Liver (tissue), 9 donors: Measurements from ENCODE around the gene FAM222A. TPM values are rescaled to one million over a fixed set of nuclear protein-coding genes. Genes with fewer than 3 reads are reported as not detected.

Experiments used
- DNase-seq: peaks from one replicate; pipeline ENCODE4 v3.0.0-alpha.2; 2017; ENCODE audit warnings: low spot score
- H3K27ac ChIP-seq, 2 donors: one replicate each; pipeline ENCODE4 v1.7.0; 2013; ENCODE audit warnings: inconsistent platforms in 2 of 2, low read length in 2 of 2, control low read depth in 1 of 2, low read depth in 1 of 2, mild to moderate bottlenecking in 1 of 2
- H3K27me3 ChIP-seq, 4 donors: one replicate each; pipeline versions ENCODE4 v1.6.1 to v1.7.0; 2013; ENCODE audit warnings: low read length in 3 of 4, inconsistent platforms in 1 of 4, mild to moderate bottlenecking in 1 of 4, moderate library complexity in 1 of 4; ENCODE audit not compliant: control insufficient read depth in 4 of 4, insufficient read depth in 4 of 4
- H3K36me3 ChIP-seq, 4 donors: one replicate each; pipeline versions ENCODE4 v1.6.1 to v1.7.0; 2013; ENCODE audit warnings: low read length in 3 of 4, mild to moderate bottlenecking in 3 of 4, low read depth in 1 of 4, moderate library complexity in 1 of 4; ENCODE audit not compliant: control insufficient read depth in 4 of 4, insufficient read depth in 3 of 4
- H3K4me1 ChIP-seq, 4 donors: one replicate each; pipeline versions ENCODE4 v1.6.1 to v1.7.0; 2013; ENCODE audit warnings: low read length in 3 of 4, mild to moderate bottlenecking in 3 of 4, moderate library complexity in 1 of 4; ENCODE audit not compliant: control insufficient read depth in 4 of 4, insufficient read depth in 4 of 4
- H3K4me3 ChIP-seq, 3 donors: one replicate each; pipeline versions ENCODE4 v1.6.1 to v1.7.0; 2013; ENCODE audit warnings: low read length in 3 of 3, control low read depth in 1 of 3, low read depth in 1 of 3, mild to moderate bottlenecking in 1 of 3
- H3K9ac ChIP-seq, 2 donors: one replicate each; pipeline ENCODE4 v1.7.0; 2013; ENCODE audit warnings: low read length in 2 of 2, mild to moderate bottlenecking in 2 of 2, moderate library complexity in 2 of 2, control low read depth in 1 of 2, low read depth in 1 of 2
- H3K9me3 ChIP-seq, 4 donors: one replicate each; pipeline versions ENCODE4 v1.6.1 to v1.7.0; 2013; ENCODE audit warnings: low read length in 3 of 4; ENCODE audit not compliant: control insufficient read depth in 4 of 4
- EGR1 ChIP-seq, 2 donors: IDR thresholded peaks; 2 replicates each; pipeline ENCODE4 v1.6.1; 2016 to 2018; ENCODE audit warnings: antibody characterized with exemption in 2 of 2, low read depth in 2 of 2
- FOXA1 ChIP-seq: IDR thresholded peaks from 2 replicates; pipeline ENCODE4 v1.6.1; 2016; ENCODE audit warnings: antibody characterized with exemption
- FOXA2 ChIP-seq: IDR thresholded peaks from 2 replicates; pipeline ENCODE4 v1.6.1; 2016; ENCODE audit warnings: antibody characterized with exemption
- GABPA ChIP-seq, 2 donors: IDR thresholded peaks in 1 of 2; conservative IDR thresholded peaks in 1 of 2; 2 replicates each; pipeline ENCODE4 v1.6.1; 2016; ENCODE audit warnings: antibody characterized with exemption in 2 of 2, mild to moderate bottlenecking in 1 of 2, moderate library complexity in 1 of 2
- HNF4A ChIP-seq, 2 donors: conservative IDR thresholded peaks; 2 replicates each; pipeline ENCODE4 v1.6.1; 2016; ENCODE audit warnings: antibody characterized with exemption in 2 of 2, mild to moderate bottlenecking in 2 of 2
- HNF4G ChIP-seq: IDR thresholded peaks from 2 replicates; pipeline ENCODE4 v1.6.1; 2016; ENCODE audit warnings: antibody characterized with exemption
- JUND ChIP-seq, 2 donors: IDR thresholded peaks; 2 replicates each; pipeline ENCODE4 v1.6.1; 2016; ENCODE audit warnings: antibody characterized with exemption in 2 of 2
- NR2F2 ChIP-seq: IDR thresholded peaks from 2 replicates; pipeline ENCODE4 v1.6.1; 2016; ENCODE audit warnings: antibody characterized with exemption
- RAD21 ChIP-seq, 2 donors: IDR thresholded peaks; 2 replicates each; pipeline ENCODE4 v1.6.1; 2016; ENCODE audit warnings: antibody characterized with exemption in 2 of 2, mild to moderate bottlenecking in 2 of 2
- SP1 ChIP-seq: IDR thresholded peaks from 2 replicates; pipeline ENCODE4 v1.6.1; 2018; ENCODE audit warnings: antibody characterized with exemption, mild to moderate bottlenecking
- TAF1 ChIP-seq: conservative IDR thresholded peaks from 2 replicates; pipeline ENCODE4 v1.6.1; 2016; ENCODE audit warnings: antibody characterized with exemption, mild to moderate bottlenecking
- YY1 ChIP-seq: IDR thresholded peaks from 2 replicates; pipeline ENCODE4 v1.6.1; 2016; ENCODE audit warnings: antibody characterized with exemption, mild to moderate bottlenecking
- WGBS: extraction: QIAGEN DNeasy Blood & Tissue Kit; methylation state at CpG from one replicate; pipeline ENCODE4 v1.1.7; 2013; 5-methylcytosine and 5-hydroxymethylcytosine counted together
- polyA plus RNA-seq, 2 donors: library from polyadenylated mRNA; stranded (reverse) in 1 of 2; unstranded in 1 of 2; fragments of 200-250 nt in 1 of 2; fragments of >200 nt in 1 of 2; fragmentation: Nextera tagmentation in 1 of 2; extraction: Ambion mirVana in 1 of 2; gene quantifications; one replicate each; pipeline versions ENCODE4 v1.2.1 to v1.2.3, GENCODE V29; 2013 to 2015
- total RNA-seq, 2 donors: library from RNA; depleted of rRNA; stranded (reverse); fragments of >200 nt; gene quantifications; one replicate each; pipeline ENCODE4 v1.2.3, GENCODE V29; 2014
- TF ChIP-seq, protein P1 (sequence below): IDR thresholded peaks from 2 replicates; pipeline ENCODE4 v1.6.1; 2016; ENCODE audit warnings: antibody characterized with exemption
- TF ChIP-seq, protein P2 (sequence below): IDR thresholded peaks from 2 replicates; pipeline ENCODE4 v1.6.1; 2016; ENCODE audit warnings: antibody characterized with exemption
- TF ChIP-seq, protein P3 (sequence below): IDR thresholded peaks from 2 replicates; pipeline ENCODE4 v1.6.1; 2016; ENCODE audit warnings: antibody characterized with exemption
- TF ChIP-seq, protein P4 (sequence below): fragments of 150-350 bp; IDR thresholded peaks from 2 replicates; pipeline ENCODE4 v1.5.1; 2017; ENCODE audit warnings: improper control_type of control experiment, low read depth, low read length; ENCODE audit not compliant: missing input control
- TF ChIP-seq, protein P5 (sequence below): IDR thresholded peaks from 2 replicates; pipeline ENCODE4 v1.6.1; 2016; ENCODE audit warnings: antibody characterized with exemption, mild to moderate bottlenecking
- donor health status: healthy.
- donor health status: healthy.
- donor health status: healthy.
- donor health status: healthy.
- donor health status: healthy.

The FAM222A gene
- total and polyA plus RNA-seq, 4 donors, result 0.97 to 2.2 (median 1.9) TPM

DNA sequence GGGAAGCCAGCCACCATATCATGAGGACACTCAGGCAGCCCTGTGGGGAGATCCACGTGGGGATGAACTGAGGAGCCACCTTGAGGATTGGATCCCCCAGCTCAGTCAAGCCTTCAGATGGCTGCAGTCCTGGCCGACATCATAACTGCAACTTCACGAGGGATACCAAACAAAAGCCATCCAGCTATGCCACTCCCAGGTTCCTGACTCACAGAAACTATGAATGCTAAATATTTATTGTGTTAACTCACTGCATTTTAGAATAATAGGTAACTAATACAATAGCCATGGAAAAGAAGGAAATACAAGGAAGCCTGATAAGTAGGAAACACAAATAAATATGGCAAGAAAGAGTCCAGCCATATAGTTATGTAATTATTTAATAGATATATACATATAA is 42.1 kb upstream of the FAM222A start:
- DNase-seq, result no peak
- TF ChIP-seq FOXA2 (no peak), RAD21 (IDR thresholded peaks at IDR 0.05) (no peak), FOXA1 (no peak), HNF4A (conservative IDR thresholded peaks at IDR 0.05) (no peak), TAF1 (no peak), YY1 (no peak), HNF4G (no peak), NR2F2 (no peak)
- TF ChIP-seq, protein P1, sequence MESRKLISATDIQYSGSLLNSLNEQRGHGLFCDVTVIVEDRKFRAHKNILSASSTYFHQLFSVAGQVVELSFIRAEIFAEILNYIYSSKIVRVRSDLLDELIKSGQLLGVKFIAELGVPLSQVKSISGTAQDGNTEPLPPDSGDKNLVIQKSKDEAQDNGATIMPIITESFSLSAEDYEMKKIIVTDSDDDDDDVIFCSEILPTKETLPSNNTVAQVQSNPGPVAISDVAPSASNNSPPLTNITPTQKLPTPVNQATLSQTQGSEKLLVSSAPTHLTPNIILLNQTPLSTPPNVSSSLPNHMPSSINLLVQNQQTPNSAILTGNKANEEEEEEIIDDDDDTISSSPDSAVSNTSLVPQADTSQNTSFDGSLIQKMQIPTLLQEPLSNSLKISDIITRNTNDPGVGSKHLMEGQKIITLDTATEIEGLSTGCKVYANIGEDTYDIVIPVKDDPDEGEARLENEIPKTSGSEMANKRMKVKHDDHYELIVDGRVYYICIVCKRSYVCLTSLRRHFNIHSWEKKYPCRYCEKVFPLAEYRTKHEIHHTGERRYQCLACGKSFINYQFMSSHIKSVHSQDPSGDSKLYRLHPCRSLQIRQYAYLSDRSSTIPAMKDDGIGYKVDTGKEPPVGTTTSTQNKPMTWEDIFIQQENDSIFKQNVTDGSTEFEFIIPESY, result no peak
- TF ChIP-seq, protein P2, sequence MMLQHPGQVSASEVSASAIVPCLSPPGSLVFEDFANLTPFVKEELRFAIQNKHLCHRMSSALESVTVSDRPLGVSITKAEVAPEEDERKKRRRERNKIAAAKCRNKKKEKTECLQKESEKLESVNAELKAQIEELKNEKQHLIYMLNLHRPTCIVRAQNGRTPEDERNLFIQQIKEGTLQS, result no peak
- TF ChIP-seq, protein P3, sequence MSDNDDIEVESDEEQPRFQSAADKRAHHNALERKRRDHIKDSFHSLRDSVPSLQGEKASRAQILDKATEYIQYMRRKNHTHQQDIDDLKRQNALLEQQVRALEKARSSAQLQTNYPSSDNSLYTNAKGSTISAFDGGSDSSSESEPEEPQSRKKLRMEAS, result no peak
- no peaks in the 10 kb centered on the region for H3K36me3 ChIP-seq
- H3K27ac ChIP-seq, result no peak overlapping the region
- H3K9me3 ChIP-seq, result no peaks in the 10 kb centered on the region
- no peak overlapping the region for H3K9ac ChIP-seq
- no peak overlapping the region for H3K4me3 ChIP-seq
- WGBS, result 82% methylated on average over 3 of the region's 3 CpGs
- H3K27me3 ChIP-seq, result no peaks in the 10 kb centered on the region
- no peaks in the 10 kb centered on the region for H3K4me1 ChIP-seq

DNA sequence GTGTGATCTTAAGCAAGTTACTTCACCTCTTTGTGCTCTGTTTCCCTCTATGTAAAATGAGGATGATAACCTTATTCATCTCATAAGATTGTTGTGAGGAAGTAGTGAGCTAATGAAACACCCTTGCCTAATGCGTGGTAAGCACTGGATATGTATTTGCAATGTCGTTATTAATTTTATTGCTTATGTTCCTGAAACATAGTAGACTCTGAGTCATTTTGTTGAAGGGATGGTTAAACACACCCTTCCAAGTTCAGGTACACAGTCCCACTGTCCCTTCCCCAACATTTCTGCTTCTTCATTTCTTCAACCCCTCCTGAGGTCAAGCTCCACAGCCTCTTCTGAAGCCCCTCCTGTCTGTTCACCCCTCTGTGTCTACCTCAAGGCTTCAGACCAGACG is 40.2 kb upstream of the FAM222A start:
- H3K4me1 ChIP-seq, result no peaks in the 10 kb centered on the region
- H3K36me3 ChIP-seq, result no peaks in the 10 kb centered on the region
- H3K4me3 ChIP-seq, result no peak overlapping the region
- TF ChIP-seq, protein P4, sequence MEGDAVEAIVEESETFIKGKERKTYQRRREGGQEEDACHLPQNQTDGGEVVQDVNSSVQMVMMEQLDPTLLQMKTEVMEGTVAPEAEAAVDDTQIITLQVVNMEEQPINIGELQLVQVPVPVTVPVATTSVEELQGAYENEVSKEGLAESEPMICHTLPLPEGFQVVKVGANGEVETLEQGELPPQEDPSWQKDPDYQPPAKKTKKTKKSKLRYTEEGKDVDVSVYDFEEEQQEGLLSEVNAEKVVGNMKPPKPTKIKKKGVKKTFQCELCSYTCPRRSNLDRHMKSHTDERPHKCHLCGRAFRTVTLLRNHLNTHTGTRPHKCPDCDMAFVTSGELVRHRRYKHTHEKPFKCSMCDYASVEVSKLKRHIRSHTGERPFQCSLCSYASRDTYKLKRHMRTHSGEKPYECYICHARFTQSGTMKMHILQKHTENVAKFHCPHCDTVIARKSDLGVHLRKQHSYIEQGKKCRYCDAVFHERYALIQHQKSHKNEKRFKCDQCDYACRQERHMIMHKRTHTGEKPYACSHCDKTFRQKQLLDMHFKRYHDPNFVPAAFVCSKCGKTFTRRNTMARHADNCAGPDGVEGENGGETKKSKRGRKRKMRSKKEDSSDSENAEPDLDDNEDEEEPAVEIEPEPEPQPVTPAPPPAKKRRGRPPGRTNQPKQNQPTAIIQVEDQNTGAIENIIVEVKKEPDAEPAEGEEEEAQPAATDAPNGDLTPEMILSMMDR, result no peak
- TF ChIP-seq JUND (IDR thresholded peaks at IDR 0.05) (no peak), SP1 (no peak), HNF4G (no peak)
- H3K9me3 ChIP-seq, result no peaks in the 10 kb centered on the region
- no peak overlapping the region for H3K27ac ChIP-seq
- H3K9ac ChIP-seq, result no peak overlapping the region
- no peaks in the 10 kb centered on the region for H3K27me3 ChIP-seq
- WGBS, result 96% methylated on average over 3 of the region's 3 CpGs
- DNase-seq, result no peak

DNA sequence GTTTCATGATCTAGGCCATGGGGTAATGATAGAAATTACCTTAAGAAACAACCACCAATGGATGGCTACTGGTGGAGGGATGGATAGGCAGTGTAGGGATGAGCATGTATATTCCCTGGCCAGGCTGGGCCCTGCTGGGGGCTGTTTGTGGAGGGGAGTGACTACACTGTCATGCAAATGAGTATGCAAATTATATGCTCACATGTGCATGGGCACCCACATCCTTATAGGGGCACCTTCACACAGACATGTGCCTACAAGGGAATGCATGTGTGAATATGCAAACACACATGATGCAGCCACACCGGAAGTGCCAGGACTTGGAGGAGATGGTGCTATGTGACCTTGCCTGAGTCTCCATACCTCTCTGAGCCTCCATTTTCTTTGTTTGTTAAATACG is 39.7 kb upstream of the FAM222A start:
- 90% methylated on average over 2 of the region's 2 CpGs for WGBS
- Histone ChIP-seq H3K4me1 (peaks cover 0 to 2% (median under 1%) of the 10 kb centered on the region in 4 donors), H3K27me3 (no peaks in the 10 kb centered on the region), H3K27ac (no peak overlapping the region), H3K4me3 (no peak overlapping the region), H3K9me3 (no peaks in the 10 kb centered on the region), H3K9ac (no peak overlapping the region), H3K36me3 (no peaks in the 10 kb centered on the region)
- no peak for DNase-seq
- TF ChIP-seq RAD21 (IDR thresholded peaks at IDR 0.05), result no peak
- TF ChIP-seq HNF4A (conservative IDR thresholded peaks at IDR 0.05), result no peak
- TF ChIP-seq, protein P5, sequence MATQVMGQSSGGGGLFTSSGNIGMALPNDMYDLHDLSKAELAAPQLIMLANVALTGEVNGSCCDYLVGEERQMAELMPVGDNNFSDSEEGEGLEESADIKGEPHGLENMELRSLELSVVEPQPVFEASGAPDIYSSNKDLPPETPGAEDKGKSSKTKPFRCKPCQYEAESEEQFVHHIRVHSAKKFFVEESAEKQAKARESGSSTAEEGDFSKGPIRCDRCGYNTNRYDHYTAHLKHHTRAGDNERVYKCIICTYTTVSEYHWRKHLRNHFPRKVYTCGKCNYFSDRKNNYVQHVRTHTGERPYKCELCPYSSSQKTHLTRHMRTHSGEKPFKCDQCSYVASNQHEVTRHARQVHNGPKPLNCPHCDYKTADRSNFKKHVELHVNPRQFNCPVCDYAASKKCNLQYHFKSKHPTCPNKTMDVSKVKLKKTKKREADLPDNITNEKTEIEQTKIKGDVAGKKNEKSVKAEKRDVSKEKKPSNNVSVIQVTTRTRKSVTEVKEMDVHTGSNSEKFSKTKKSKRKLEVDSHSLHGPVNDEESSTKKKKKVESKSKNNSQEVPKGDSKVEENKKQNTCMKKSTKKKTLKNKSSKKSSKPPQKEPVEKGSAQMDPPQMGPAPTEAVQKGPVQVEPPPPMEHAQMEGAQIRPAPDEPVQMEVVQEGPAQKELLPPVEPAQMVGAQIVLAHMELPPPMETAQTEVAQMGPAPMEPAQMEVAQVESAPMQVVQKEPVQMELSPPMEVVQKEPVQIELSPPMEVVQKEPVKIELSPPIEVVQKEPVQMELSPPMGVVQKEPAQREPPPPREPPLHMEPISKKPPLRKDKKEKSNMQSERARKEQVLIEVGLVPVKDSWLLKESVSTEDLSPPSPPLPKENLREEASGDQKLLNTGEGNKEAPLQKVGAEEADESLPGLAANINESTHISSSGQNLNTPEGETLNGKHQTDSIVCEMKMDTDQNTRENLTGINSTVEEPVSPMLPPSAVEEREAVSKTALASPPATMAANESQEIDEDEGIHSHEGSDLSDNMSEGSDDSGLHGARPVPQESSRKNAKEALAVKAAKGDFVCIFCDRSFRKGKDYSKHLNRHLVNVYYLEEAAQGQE, result no peak
- TF ChIP-seq, protein P1, result no peak
- no peak for TF ChIP-seq YY1
- no peak for TF ChIP-seq HNF4G
- TF ChIP-seq SP1, result no peak
- no peak for TF ChIP-seq GABPA (IDR thresholded peaks at IDR 0.05 in 1 of 2, conservative IDR thresholded peaks at IDR 0.05 in 1 of 2)
- TF ChIP-seq EGR1 (IDR thresholded peaks at IDR 0.05; ENCODE audit: low read depth in 2 of 2), result no peak
